ENCODE results near the gene IL2RA.

DNA sequence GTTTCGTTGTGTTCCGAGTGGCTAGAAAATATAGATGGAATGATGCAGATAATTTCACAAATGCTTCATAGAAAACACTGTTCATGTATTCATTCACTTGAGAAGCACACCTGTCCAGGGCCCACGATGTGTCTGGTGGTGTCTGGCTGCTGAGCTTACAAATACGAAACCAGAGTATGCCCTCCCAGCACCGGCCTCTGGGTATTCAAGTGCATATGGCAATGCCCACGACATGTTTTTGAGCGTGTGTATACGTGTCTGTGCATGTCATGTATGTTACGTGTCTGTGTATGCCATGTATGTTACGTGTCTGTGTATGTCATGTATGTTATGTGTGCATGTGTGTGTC, 37.9 kb downstream of the IL2RA start:
- TF ChIP-seq, protein P1, sequence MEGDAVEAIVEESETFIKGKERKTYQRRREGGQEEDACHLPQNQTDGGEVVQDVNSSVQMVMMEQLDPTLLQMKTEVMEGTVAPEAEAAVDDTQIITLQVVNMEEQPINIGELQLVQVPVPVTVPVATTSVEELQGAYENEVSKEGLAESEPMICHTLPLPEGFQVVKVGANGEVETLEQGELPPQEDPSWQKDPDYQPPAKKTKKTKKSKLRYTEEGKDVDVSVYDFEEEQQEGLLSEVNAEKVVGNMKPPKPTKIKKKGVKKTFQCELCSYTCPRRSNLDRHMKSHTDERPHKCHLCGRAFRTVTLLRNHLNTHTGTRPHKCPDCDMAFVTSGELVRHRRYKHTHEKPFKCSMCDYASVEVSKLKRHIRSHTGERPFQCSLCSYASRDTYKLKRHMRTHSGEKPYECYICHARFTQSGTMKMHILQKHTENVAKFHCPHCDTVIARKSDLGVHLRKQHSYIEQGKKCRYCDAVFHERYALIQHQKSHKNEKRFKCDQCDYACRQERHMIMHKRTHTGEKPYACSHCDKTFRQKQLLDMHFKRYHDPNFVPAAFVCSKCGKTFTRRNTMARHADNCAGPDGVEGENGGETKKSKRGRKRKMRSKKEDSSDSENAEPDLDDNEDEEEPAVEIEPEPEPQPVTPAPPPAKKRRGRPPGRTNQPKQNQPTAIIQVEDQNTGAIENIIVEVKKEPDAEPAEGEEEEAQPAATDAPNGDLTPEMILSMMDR (IDR thresholded peaks at IDR 0.05): no peak
- no peak for TF ChIP-seq POLR2AphosphoS5 (IDR thresholded peaks at IDR 0.05)

All from breast epithelium (tissue), 3 donors.